Activated T-helper 1 cell treated with anti-CD3 and anti-CD28 coated beads, Interleukin-2, amount 50 U/mL, for 16 hours (primary cell): Measurements from ENCODE around the gene WIPI1.
"Not testable (repeated sequence)": the region's sequence is repeated elsewhere in the genome, so short reads cannot be mapped to it uniquely, and the experiment has no call there.

Experiments
- DNase-seq, 2 donors: peaks; one replicate each; pipeline ENCODE4 v3.0.0-alpha.2; 2020; ENCODE audit warnings: low read depth in 1 of 2, low spot score in 1 of 2

WIPI1 gene

GRCh38 chr17:68387435-68388218, 69.7 kb downstream of the WIPI1 start:
- DNase-seq = no peak

- DNase-seq = no peak
These were observed 71.6 kb downstream of the WIPI1 start for GRCh38 chr17:68385490-68386215.

GRCh38 chr17:68384941-68385340, 72.4 kb downstream of the WIPI1 start:
- no peak for DNase-seq

GRCh38 chr17:68384471-68384870, 72.8 kb downstream of the WIPI1 start:
- no peak for DNase-seq

GRCh38 chr17:68383443-68384321, 73.6 kb downstream of the WIPI1 start:
- no peak for DNase-seq

GRCh38 chr17:68383120-68383442, 74.2 kb downstream of the WIPI1 start:
- no peak for DNase-seq

- DNase-seq = no peak
These were observed 74.7 kb downstream of the WIPI1 start for GRCh38 chr17:68382582-68383085.

- DNase-seq = no peak
These were observed 76.0 kb downstream of the WIPI1 start for GRCh38 chr17:68381076-68381900.

GRCh38 chr17:68379692-68380677, 77.3 kb downstream of the WIPI1 start:
- DNase-seq = no peak

- no peak for DNase-seq
These were observed 78.2 kb downstream of the WIPI1 start for GRCh38 chr17:68379177-68379510.

- DNase-seq = no peak
These were observed 78.8 kb downstream of the WIPI1 start for GRCh38 chr17:68378268-68379176.

- no peak for DNase-seq
These were observed 79.5 kb downstream of the WIPI1 start for GRCh38 chr17:68377771-68378267.

- not testable (repeated sequence) for DNase-seq
These were observed 81.1 kb downstream of the WIPI1 start for GRCh38 chr17:68376178-68376577.

- DNase-seq = no peak
These were observed 81.7 kb downstream of the WIPI1 start for GRCh38 chr17:68375566-68375965.
